Mesodermal cell (in vitro differentiated cells): ENCODE measurements around the gene CCDC102A.

Source experiments
- H3K27ac ChIP-seq: 2 replicates; pipeline ENCODE4 v1.7.0; 2013; ENCODE audit warnings: mild to moderate bottlenecking, low read depth, low read length, moderate library complexity; ENCODE audit not compliant: severe bottlenecking
- H3K36me3 ChIP-seq: 2 replicates; pipeline ENCODE4 v1.7.1; 2013; ENCODE audit warnings: mild to moderate bottlenecking, low read length, moderate library complexity; ENCODE audit not compliant: control insufficient read depth, insufficient read depth
- H3K4me1 ChIP-seq: one replicate; pipeline ENCODE4 v1.7.1; 2013; ENCODE audit warnings: mild to moderate bottlenecking, low read length; ENCODE audit not compliant: insufficient read depth, control insufficient read depth, poor library complexity, severe bottlenecking
- H3K4me3 ChIP-seq: 2 replicates; pipeline ENCODE4 v1.7.0; 2013; ENCODE audit warnings: low read length, control low read depth, mild to moderate bottlenecking; ENCODE audit not compliant: insufficient read depth, poor library complexity, severe bottlenecking; ENCODE audit errors: extremely low read depth
- H3K9me3 ChIP-seq: 2 replicates; pipeline ENCODE4 v1.7.1; 2013; ENCODE audit warnings: mild to moderate bottlenecking, low read length, moderate library complexity; ENCODE audit not compliant: control insufficient read depth
- WGBS, 2 experiments: methylation state at CpG; one replicate each; pipeline ENCODE4 v1.1.5; 2013; ENCODE audit warnings: missing lambda C conversion rate in 2 of 2; ENCODE audit not compliant: insufficient coverage in 2 of 2; 5-methylcytosine and 5-hydroxymethylcytosine counted together

CCDC102A gene

DNA sequence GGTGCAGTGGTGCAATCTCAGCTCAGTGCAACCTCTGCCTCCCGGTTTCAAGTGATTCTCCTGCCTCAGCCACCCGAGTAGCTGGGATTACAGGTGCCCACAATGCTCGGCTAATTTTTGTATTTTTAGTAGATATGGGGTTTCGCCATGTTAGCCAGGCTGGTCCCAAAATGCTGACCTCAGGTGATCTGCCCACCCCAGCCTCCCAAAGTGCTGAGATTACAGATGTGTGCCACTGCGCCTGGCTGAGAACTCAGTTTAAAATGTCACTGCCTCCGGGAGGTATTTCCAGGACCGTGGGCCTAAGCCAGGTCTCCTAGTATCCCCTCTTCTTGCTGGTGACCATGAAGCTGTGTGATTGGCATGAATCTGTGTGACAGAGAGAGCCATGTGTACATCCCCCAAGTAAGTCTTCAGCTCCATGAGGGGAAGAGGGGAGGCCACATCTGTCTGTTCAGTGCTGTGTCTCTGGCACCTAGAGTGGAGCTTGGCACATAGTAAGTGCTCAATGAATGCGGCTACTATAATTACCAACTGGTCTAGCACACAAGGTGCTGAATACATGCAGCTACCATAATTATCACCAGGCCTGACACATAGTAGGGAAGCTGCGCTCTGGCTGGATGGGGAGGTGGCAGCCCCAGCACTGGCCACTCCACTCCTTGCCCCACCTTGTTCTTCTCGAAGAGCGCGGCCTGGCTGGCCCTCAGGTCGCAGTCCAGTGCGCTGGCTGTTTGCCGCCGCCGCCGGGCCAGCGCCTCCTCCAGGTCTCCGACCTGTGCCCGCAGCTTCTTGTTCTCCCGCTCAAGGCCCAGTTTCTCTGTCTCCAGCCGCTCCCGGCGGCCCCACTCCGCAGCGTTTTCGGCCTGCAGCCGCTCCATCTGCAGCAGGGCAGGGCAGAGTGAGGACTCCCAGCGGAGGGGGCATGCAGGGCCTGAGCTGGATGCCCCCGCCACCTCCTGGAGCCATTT, 18.7 kb downstream of the CCDC102A start:
- Histone ChIP-seq H3K27ac (peak overlapping the region; percentile 2), H3K9me3 (no peaks in the 10 kb centered on the region), H3K36me3 (peaks cover 20% of the 10 kb centered on the region), H3K4me3 (no peak overlapping the region), H3K4me1 (peaks cover 24% of the 10 kb centered on the region)
- WGBS, 2 experiments: 93 to 96% methylated on average over 27 to 29 of the region's 31 CpGs

DNA sequence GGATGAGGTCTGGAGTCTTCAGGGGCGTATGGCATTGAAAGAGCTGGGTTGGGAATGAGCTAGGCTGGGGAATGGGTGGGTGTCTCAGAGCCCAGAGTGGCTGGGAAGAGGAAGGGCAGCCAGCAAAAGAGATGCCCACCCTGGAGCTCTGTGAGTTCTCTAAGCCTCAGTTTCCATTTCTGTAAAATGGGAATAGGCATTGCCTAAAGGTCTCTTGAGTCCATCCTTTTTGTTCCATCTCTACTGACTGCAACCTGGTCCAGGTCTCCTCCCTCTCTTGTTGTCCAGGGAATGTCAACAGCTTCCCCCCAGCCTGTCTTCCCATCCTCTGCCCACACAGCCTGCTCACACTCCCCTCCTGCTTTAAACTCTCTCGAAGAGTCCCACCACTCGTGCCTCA, 19.6 kb downstream of the CCDC102A start:
- Histone ChIP-seq H3K36me3 (peaks cover 18% of the 10 kb centered on the region), H3K4me1 (peaks cover 28% of the 10 kb centered on the region), H3K9me3 (no peaks in the 10 kb centered on the region), H3K27ac (no peak overlapping the region), H3K4me3 (no peak overlapping the region)
- WGBS, 2 experiments: 87 to 94% methylated on average over 3 of the region's 3 CpGs

- H3K4me3 ChIP-seq: no peak overlapping the region
- peaks cover 18% of the 10 kb centered on the region for H3K36me3 ChIP-seq
- peaks cover 28% of the 10 kb centered on the region for H3K4me1 ChIP-seq
- no peak overlapping the region for H3K27ac ChIP-seq
- H3K9me3 ChIP-seq: no peaks in the 10 kb centered on the region
- 95 to 99% methylated on average over 7 to 8 of the region's 10 CpGs for WGBS, 2 experiments
These were observed 20.1 kb downstream of the CCDC102A start for GRCh38 chr16:57516176-57516725.

DNA sequence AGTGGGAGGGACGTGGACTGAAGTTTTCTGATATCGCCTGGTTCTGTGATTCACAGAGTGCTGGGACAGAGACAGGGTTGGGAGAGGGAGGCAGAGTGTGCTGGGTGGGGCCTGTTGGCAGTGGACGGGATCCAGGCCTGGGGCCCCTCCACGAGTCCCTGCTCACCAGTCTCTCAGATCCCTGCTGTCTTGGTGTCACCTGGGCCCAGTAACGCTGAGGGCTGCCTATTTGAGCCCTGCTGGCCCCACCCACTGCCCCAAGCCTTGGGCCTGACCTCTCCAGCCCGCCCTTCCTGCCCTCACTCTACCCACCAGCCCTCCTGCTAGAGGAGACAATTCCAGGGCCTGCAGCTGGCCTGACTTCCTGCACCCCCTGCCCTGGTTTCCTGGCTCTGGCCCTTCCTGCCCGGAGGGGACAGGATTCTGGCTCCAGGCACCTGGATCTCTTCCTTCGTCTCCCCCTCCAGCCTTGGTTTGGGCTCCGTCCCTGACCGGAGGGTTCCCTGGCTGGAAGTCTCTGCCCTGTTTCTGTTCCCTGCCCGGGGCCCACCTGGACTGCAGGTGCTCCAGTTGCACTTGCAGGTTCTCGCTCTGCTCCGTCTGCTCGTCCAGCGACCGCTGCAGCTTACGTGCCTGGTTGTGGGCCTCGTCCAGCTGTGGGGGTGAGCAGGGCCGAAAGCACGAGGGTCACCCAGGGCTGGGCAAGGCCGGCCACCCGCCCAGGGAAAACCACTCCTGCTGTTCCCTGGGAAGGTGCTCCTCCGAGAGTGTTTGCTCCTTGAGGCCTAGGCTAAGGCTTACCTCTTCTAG, 21.4 kb downstream of the CCDC102A start:
- Histone ChIP-seq H3K4me3 (no peak overlapping the region), H3K27ac (peak overlapping the region; percentile 87), H3K4me1 (peaks cover 37% of the 10 kb centered on the region), H3K9me3 (no peaks in the 10 kb centered on the region), H3K36me3 (peaks cover 18% of the 10 kb centered on the region)
- WGBS, 2 experiments: 81 to 85% methylated on average over 19 to 23 of the region's 23 CpGs

- Histone ChIP-seq H3K4me1 (peaks cover 42% of the 10 kb centered on the region), H3K27ac (peak overlapping the region; percentile 87), H3K36me3 (peaks cover 18% of the 10 kb centered on the region), H3K9me3 (no peaks in the 10 kb centered on the region), H3K4me3 (no peak overlapping the region)
- WGBS, 2 experiments: 79 to 86% methylated on average over 4 of the region's 4 CpGs
These were observed 22.0 kb downstream of the CCDC102A start for GRCh38 chr16:57514371-57514770.

GRCh38 chr16:57513371-57514102, 22.8 kb downstream of the CCDC102A start:
- H3K4me3 ChIP-seq: no peak overlapping the region
- H3K9me3 ChIP-seq: no peaks in the 10 kb centered on the region
- H3K36me3 ChIP-seq: peaks cover 18% of the 10 kb centered on the region
- H3K27ac ChIP-seq: peak overlapping the region; percentile 87
- peaks cover 49% of the 10 kb centered on the region for H3K4me1 ChIP-seq
- 73 to 75% methylated on average over 12 of the region's 14 CpGs for WGBS, 2 experiments

DNA sequence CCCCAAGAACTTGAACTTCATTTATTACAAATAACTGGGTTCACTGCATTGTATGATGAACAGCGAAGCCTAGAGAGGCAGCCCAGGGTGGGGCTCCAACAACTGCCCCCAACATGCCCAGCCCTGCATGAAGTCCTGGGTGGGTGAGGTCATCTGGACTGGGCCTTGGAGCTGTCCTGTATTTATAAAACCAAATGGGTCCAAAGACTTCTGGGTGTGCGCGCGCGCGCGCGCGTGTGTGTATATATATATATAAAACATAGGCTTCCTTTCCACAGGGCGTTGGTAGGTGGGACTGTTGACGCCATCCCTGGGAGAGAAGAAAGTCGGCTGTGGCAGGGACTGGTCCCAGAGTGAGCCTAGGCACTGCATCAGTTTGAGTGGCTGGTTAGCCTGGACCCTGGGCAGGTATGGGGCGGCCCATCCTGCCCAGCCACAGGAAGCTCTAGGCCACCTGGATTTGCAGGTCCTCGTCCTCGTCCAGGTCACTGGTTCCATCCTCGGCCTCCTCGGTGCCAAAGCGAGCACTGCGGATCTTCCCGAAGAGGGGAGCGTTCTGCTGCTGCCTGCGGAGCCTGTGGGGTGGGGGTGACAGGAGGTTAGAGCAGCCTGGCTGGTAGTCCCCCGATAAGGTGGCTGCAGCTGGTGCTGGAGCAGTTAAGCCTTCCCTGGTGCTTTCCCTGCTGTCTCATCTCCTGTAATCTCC, 23.9 kb downstream of the CCDC102A start:
- Histone ChIP-seq H3K4me3 (no peak overlapping the region), H3K4me1 (peaks cover 60% of the 10 kb centered on the region), H3K27ac (peak overlapping the region; percentile 87), H3K9me3 (no peaks in the 10 kb centered on the region), H3K36me3 (peaks cover 15% of the 10 kb centered on the region)
- 95% methylated on average over 6 to 14 of the region's 23 CpGs for WGBS, 2 experiments

DNA sequence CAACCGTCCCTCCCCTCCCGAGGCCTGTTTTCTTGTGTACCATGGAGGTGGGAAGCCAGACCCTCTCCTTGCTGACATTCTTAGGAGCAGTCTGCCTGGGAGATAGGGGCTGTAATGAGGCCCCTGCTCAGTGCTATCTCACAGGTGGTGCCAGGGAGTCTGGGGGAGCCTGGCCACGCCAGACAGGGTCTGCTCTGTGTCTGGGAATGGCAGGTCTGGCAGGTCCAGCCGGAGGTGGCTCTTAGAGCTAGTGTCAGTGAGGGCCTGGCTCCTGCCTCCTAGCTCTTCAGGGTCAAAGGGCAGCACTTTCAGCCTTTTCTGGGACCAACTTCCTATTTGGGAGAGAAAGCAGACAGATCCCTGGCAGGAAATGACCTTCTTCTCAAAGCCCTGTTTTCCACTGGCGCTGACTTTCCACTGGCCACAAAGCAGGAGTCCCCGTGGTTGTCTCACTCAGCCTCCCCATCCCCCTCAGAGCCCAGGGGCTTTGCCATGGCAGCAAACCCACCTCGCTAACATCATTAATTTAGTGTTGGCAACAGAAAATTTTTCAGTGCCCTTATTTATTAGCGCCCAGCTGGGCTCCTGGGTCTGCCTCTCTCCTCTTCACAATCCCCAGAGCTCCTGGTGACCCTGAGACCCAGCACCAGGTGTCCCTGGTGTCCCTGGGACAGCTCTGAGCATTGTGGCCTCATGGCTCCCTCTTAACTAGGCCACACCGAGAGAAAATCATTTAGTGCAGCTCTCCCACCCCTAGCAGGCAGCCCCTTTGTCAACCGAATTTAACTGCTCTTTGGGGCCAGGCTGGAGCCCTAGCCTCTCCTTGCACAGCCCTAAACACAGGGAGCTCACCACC, 26.1 kb downstream of the CCDC102A start:
- H3K4me1 ChIP-seq: peaks cover 61% of the 10 kb centered on the region
- H3K9me3 ChIP-seq: no peaks in the 10 kb centered on the region
- 44 to 50% methylated on average over 7 to 9 of the region's 10 CpGs for WGBS, 2 experiments
- H3K4me3 ChIP-seq: no peak overlapping the region
- H3K36me3 ChIP-seq: peaks cover 4% of the 10 kb centered on the region
- H3K27ac ChIP-seq: peak overlapping the region; percentile 96

DNA sequence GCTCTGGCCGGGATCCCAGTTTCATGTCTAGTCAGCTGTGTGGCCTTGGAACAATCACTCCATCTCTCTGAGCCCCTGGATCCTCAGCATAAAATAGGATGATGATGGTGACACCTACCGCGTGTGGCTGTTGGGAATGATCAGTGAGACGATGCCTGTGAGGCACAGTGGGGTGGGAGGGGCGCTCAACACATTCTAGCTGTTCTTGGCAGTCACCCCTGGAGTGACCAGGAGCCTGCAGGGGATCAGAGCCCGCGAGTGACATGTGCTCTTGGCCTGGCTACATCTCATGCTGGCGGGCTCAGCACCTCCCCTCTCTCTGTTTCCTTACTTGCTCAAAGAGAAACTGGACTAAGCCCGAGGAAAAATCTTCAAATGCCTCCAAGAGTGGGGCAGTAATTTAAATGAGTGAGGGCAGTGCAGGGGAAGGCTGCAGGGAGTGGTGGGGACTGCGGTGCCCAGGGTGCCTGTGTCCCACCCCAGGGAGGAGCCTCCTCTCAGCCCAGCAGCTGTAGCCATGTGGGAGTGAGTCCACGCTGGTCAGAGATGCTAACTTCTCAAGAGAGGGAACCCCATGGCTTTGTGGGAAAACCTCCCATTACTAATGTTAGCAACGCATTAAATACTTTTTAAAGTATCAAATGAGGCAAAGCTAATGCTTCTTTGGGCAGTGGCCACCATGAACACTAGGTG, 27.0 kb downstream of the CCDC102A start:
- no peaks in the 10 kb centered on the region for H3K9me3 ChIP-seq
- peaks cover 4% of the 10 kb centered on the region for H3K36me3 ChIP-seq
- H3K4me3 ChIP-seq: no peak overlapping the region
- H3K27ac ChIP-seq: peak overlapping the region; percentile 96
- H3K4me1 ChIP-seq: peaks cover 53% of the 10 kb centered on the region
- 78 to 83% methylated on average over 7 to 11 of the region's 12 CpGs for WGBS, 2 experiments
